Measurements from ENCODE around the gene SPRYD3.

SPRYD3 gene

GRCh38 chr12:53107122-53107521, 27.9 kb upstream of the SPRYD3 start:
- Histone ChIP-seq H3K4me1 (ENCODE audit: low read length) (no peaks in the 10 kb centered on the region), H3K9me3 (ENCODE audit: insufficient read depth, low read length) (no peaks in the 10 kb centered on the region), H3K4me3 (ENCODE audit: low read length) (no peak overlapping the region), H2AFZ (ENCODE audit: low read depth, low read length) (no peak overlapping the region), H3K36me3 (replicated peaks; ENCODE audit: low read depth, low read length) (no peaks in the 10 kb centered on the region), H3K79me2 (ENCODE audit: low read length) (no peaks in the 10 kb centered on the region), H3K27me3 (ENCODE audit: low read depth, low read length) (0 out of 2 replicates have a peak, but pooled peaks cover 5% of the 10 kb centered on the region), H3K27ac (ENCODE audit: low read length) (no peak overlapping the region), H4K20me1 (ENCODE audit: insufficient read depth, low read length) (no peaks in the 10 kb centered on the region), H3K4me2 (ENCODE audit: low read length) (no peak overlapping the region), H3K9ac (ENCODE audit: low read length) (no peak overlapping the region)
- TF ChIP-seq EZH2phosphoT487 (IDR thresholded peaks at IDR 0.05; ENCODE audit: low read depth), result no peak
- TF ChIP-seq CTCF (IDR thresholded peaks at IDR 0.05; ENCODE audit: low read depth, low read length), result no peak

- Histone ChIP-seq H2AFZ (ENCODE audit: low read depth, low read length) (no peak overlapping the region), H3K4me3 (ENCODE audit: low read length) (no peak overlapping the region), H3K9me3 (ENCODE audit: insufficient read depth, low read length) (no peaks in the 10 kb centered on the region), H3K4me2 (ENCODE audit: low read length) (no peak overlapping the region), H3K27me3 (ENCODE audit: low read depth, low read length) (0 out of 2 replicates have a peak, but pooled peaks cover 5% of the 10 kb centered on the region), H3K36me3 (replicated peaks; ENCODE audit: low read depth, low read length) (no peaks in the 10 kb centered on the region), H3K4me1 (ENCODE audit: low read length) (no peaks in the 10 kb centered on the region), H3K9ac (ENCODE audit: low read length) (no peak overlapping the region), H4K20me1 (ENCODE audit: insufficient read depth, low read length) (no peaks in the 10 kb centered on the region), H3K27ac (ENCODE audit: low read length) (no peak overlapping the region), H3K79me2 (ENCODE audit: low read length) (no peaks in the 10 kb centered on the region)
- no peak for TF ChIP-seq CTCF (IDR thresholded peaks at IDR 0.05; ENCODE audit: low read depth, low read length)
- TF ChIP-seq EZH2phosphoT487 (IDR thresholded peaks at IDR 0.05; ENCODE audit: low read depth), result no peak
Observed at GRCh38 chr12:53105712-53106439, 26.7 kb upstream of the SPRYD3 start.

GRCh38 chr12:53105256-53105655, 26.1 kb upstream of the SPRYD3 start:
- Histone ChIP-seq H2AFZ (ENCODE audit: low read depth, low read length) (no peak overlapping the region), H3K4me3 (ENCODE audit: low read length) (no peak overlapping the region), H3K36me3 (replicated peaks; ENCODE audit: low read depth, low read length) (no peaks in the 10 kb centered on the region), H3K9me3 (ENCODE audit: insufficient read depth, low read length) (no peaks in the 10 kb centered on the region), H3K4me1 (ENCODE audit: low read length) (no peaks in the 10 kb centered on the region), H3K27ac (ENCODE audit: low read length) (no peak overlapping the region), H3K27me3 (ENCODE audit: low read depth, low read length) (0 out of 2 replicates have a peak, but pooled peaks cover 5% of the 10 kb centered on the region), H3K4me2 (ENCODE audit: low read length) (no peak overlapping the region), H4K20me1 (ENCODE audit: insufficient read depth, low read length) (no peaks in the 10 kb centered on the region), H3K9ac (ENCODE audit: low read length) (no peak overlapping the region), H3K79me2 (ENCODE audit: low read length) (no peaks in the 10 kb centered on the region)
- no peak for TF ChIP-seq EZH2phosphoT487 (IDR thresholded peaks at IDR 0.05; ENCODE audit: low read depth)

- Histone ChIP-seq H3K4me2 (ENCODE audit: low read length) (no peak overlapping the region), H3K4me1 (ENCODE audit: low read length) (peaks cover 5% of the 10 kb centered on the region), H3K4me3 (ENCODE audit: low read length) (no peak overlapping the region), H3K27ac (ENCODE audit: low read length) (no peak overlapping the region), H3K79me2 (ENCODE audit: low read length) (no peaks in the 10 kb centered on the region), H3K9me3 (ENCODE audit: insufficient read depth, low read length) (no peaks in the 10 kb centered on the region), H3K27me3 (ENCODE audit: low read depth, low read length) (0 out of 2 replicates have a peak, but pooled peaks cover 7% of the 10 kb centered on the region), H3K36me3 (replicated peaks; ENCODE audit: low read depth, low read length) (no peaks in the 10 kb centered on the region), H2AFZ (ENCODE audit: low read depth, low read length) (no peak overlapping the region), H4K20me1 (ENCODE audit: insufficient read depth, low read length) (no peaks in the 10 kb centered on the region), H3K9ac (ENCODE audit: low read length) (no peak overlapping the region)
- no peak for TF ChIP-seq EZH2phosphoT487 (IDR thresholded peaks at IDR 0.05; ENCODE audit: low read depth)
- no peak for TF ChIP-seq CTCF (IDR thresholded peaks at IDR 0.05; ENCODE audit: low read depth, low read length)
Observed at GRCh38 chr12:53103860-53104305, 24.7 kb upstream of the SPRYD3 start.
